Measurements from ENCODE around the gene KANSL1.
"Not testable (repeated sequence)": the region's sequence is repeated elsewhere in the genome, so short reads cannot be mapped to it uniquely, and the experiment has no call there.

The KANSL1 gene

DNA sequence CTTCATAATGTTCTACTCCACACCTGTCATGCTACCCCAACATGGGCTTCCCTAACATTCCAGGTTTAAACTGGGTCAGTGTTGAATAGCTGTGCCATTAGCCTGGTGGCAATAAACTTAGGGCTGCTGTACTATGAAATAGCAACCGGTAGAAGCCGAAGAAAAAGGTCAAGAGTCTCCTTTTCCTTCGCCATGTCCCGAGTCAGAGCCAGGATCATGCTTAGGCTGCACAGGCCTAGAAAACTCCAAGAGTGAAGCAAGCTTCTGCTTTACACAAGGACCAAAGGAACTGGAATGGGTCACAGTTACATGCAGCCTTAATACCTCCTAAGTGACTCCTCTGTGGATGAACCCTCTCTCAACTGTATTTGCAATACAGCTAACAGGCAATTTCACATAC, 105.4 kb downstream of the KANSL1 start:
- not testable (repeated sequence) for H3K9ac ChIP-seq (ENCODE audit: low read depth in 1 of 2, low read length in 2 of 2); H3K4me1 ChIP-seq (ENCODE audit: control insufficient read depth in 1 of 2, insufficient read depth in 2 of 2, low read length in 2 of 2); H3K27me3 ChIP-seq (ENCODE audit: control insufficient read depth in 1 of 2, insufficient read depth in 2 of 2, low read length in 2 of 2); H3K4me3 ChIP-seq (ENCODE audit: low read depth in 1 of 2, low read length in 2 of 2); H3K27ac ChIP-seq (ENCODE audit: low read depth, low read length); H3K9me3 ChIP-seq (ENCODE audit: control insufficient read depth in 1 of 2, low read length in 2 of 2)
- peaks cover 0 to 13% of the 10 kb centered on the region in 2 donors for H3K36me3 ChIP-seq (ENCODE audit: control insufficient read depth in 1 of 2, insufficient read depth in 2 of 2, low read length in 2 of 2)

DNA sequence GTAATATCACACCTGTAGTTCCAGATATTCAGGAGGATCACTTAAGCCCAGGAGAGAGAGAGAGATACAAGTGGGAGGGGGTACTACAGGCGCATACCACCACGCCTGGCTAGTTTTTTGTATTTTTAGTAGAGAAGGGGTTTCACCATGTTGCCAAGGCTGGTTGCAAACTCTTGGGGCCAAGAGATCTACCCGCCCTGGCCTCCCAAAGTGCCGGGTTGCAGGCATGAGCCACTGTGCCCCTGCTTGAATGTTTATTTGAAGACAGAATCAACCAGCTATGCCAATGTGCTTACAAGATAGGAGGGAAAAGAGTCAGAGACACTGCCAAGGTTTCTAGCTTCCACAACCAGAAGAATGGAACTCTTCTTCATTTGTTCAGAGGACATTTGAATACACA, 106.4 kb downstream of the KANSL1 start:
- H3K36me3 ChIP-seq (ENCODE audit: control insufficient read depth in 1 of 2, insufficient read depth in 2 of 2, low read length in 2 of 2): peaks cover 0 to 13% of the 10 kb centered on the region in 2 donors
- no peaks in the 10 kb centered on the region for H3K27me3 ChIP-seq (ENCODE audit: control insufficient read depth in 1 of 2, insufficient read depth in 2 of 2, low read length in 2 of 2)
- H3K27ac ChIP-seq (ENCODE audit: low read depth, low read length): no peak overlapping the region
- no peak overlapping the region for H3K9ac ChIP-seq (ENCODE audit: low read depth in 1 of 2, low read length in 2 of 2)
- H3K4me3 ChIP-seq (ENCODE audit: low read depth in 1 of 2, low read length in 2 of 2): no peak overlapping the region
- peaks cover 14 to 20% of the 10 kb centered on the region in 2 donors for H3K4me1 ChIP-seq (ENCODE audit: control insufficient read depth in 1 of 2, insufficient read depth in 2 of 2, low read length in 2 of 2)
- H3K9me3 ChIP-seq (ENCODE audit: control insufficient read depth in 1 of 2, low read length in 2 of 2): no peaks in the 10 kb centered on the region

DNA sequence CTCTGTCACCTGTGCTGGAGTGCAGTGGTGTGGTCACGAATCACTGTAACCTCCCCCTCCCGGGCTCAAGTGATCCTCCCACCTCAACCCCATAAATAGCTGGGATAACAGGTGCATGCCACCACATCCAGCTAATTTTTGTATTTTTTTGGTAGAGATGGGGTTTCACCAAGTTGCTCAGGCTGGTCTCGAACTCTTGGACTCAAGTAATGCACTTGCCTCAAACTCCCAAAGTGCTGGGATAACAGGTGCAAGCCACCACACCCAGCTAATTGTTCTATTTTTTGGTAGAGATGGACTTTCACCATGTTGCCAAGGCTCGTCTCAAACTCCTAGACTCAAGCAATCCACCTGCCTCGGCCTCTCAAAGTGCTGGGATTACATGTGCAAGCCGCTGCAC, 107.7 kb downstream of the KANSL1 start:
- Histone ChIP-seq H3K27me3 (ENCODE audit: control insufficient read depth in 1 of 2, insufficient read depth in 2 of 2, low read length in 2 of 2) (no peaks in the 10 kb centered on the region), H3K4me1 (ENCODE audit: control insufficient read depth in 1 of 2, insufficient read depth in 2 of 2, low read length in 2 of 2) (peaks cover 16 to 25% of the 10 kb centered on the region in 2 donors), H3K36me3 (ENCODE audit: control insufficient read depth in 1 of 2, insufficient read depth in 2 of 2, low read length in 2 of 2) (peaks cover 0 to 13% of the 10 kb centered on the region in 2 donors), H3K9ac (ENCODE audit: low read depth in 1 of 2, low read length in 2 of 2) (no peak overlapping the region), H3K27ac (ENCODE audit: low read depth, low read length) (no peak overlapping the region), H3K9me3 (ENCODE audit: control insufficient read depth in 1 of 2, low read length in 2 of 2) (no peaks in the 10 kb centered on the region), H3K4me3 (ENCODE audit: low read depth in 1 of 2, low read length in 2 of 2) (no peak overlapping the region)

DNA sequence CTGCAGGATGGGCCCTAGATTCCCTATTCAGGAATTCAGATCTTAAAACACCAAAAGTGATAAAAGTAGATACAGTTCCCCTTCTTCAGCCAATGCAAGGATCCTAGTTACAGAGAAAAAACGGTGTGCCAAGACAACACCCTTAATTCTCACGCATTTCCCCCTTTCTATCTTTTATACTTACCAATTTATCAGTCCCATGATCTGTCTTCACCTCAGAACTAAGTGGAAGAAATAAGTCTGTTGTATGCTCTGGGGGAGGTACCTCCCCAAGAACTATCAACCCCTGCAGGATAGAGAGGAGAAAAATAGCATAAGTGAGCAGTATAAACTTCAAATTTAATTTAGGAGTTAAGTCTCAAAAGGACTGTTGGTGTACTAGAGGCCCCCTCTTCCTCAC, 111.0 kb downstream of the KANSL1 start:
- Histone ChIP-seq H3K9me3 (ENCODE audit: control insufficient read depth in 1 of 2, low read length in 2 of 2) (no peaks in the 10 kb centered on the region), H3K36me3 (ENCODE audit: control insufficient read depth in 1 of 2, insufficient read depth in 2 of 2, low read length in 2 of 2) (peaks cover 11 to 20% of the 10 kb centered on the region in 2 donors), H3K27ac (ENCODE audit: low read depth, low read length) (no peak overlapping the region), H3K4me3 (ENCODE audit: low read depth in 1 of 2, low read length in 2 of 2) (no peak overlapping the region), H3K9ac (ENCODE audit: low read depth in 1 of 2, low read length in 2 of 2) (no peak overlapping the region), H3K4me1 (ENCODE audit: control insufficient read depth in 1 of 2, insufficient read depth in 2 of 2, low read length in 2 of 2) (peaks cover 16 to 25% of the 10 kb centered on the region in 2 donors), H3K27me3 (ENCODE audit: control insufficient read depth in 1 of 2, insufficient read depth in 2 of 2, low read length in 2 of 2) (no peaks in the 10 kb centered on the region)

DNA sequence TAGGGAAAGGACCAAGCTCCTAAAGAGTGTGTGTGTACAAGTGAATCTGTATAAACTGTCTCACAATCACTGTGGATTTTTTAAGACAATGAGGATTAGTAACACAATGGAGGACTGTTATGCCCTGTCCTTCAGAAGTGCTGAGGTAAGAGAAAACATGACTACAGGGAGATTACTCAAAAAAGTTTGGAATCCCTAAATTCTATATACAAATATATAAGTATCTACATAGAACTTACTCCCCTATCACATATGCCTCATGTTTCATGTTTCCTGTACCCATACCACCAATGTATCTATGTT, 112.3 kb downstream of the KANSL1 start:
- Histone ChIP-seq H3K9me3 (ENCODE audit: control insufficient read depth in 1 of 2, low read length in 2 of 2) (no peaks in the 10 kb centered on the region), H3K4me3 (ENCODE audit: low read depth in 1 of 2, low read length in 2 of 2) (no peak overlapping the region), H3K36me3 (ENCODE audit: control insufficient read depth in 1 of 2, insufficient read depth in 2 of 2, low read length in 2 of 2) (peaks cover 11 to 20% of the 10 kb centered on the region in 2 donors), H3K4me1 (ENCODE audit: control insufficient read depth in 1 of 2, insufficient read depth in 2 of 2, low read length in 2 of 2) (peaks cover 16 to 25% of the 10 kb centered on the region in 2 donors), H3K27ac (ENCODE audit: low read depth, low read length) (no peak overlapping the region), H3K27me3 (ENCODE audit: control insufficient read depth in 1 of 2, insufficient read depth in 2 of 2, low read length in 2 of 2) (no peaks in the 10 kb centered on the region), H3K9ac (ENCODE audit: low read depth in 1 of 2, low read length in 2 of 2) (no peak overlapping the region)

DNA sequence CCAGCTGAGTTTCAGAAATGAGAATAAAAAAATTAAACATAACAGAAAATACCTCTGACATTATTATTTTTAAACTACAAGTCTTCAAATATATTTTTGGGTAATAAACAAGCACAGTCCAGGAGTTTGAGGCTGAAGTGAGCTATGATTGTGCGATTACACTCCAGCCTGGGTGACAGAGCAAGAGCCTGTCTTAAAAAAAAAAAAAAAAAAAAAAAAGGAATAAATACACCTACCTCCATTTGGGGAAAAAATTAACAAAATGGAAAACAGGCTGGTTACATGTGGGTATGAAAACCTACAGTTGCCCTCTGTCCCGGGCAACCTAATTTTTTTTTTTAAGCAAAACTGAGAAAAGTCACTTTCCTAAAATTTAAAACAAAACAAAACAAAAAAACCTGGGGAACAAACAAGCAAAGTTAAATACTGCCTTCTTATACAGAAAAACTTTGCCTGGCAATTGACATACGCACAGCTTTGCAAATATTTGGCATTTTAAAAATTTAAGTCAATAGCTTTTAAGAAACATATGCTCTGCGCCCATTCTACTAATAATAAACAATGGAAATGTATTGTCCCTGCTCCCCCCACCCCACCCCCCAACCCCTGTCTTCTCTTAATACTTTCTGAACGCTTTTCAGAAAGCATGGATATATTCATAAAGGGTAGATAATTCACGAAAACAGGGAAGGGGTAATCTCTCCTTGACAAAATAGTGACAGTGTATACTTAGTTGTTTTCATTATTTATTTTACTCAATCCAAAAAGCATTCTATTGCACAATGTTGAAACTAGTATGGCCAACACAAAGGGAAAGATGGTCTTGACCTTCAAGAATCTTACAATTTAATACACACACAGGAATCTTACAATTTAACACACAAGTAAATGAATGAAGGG, 112.9 kb downstream of the KANSL1 start:
- Histone ChIP-seq H3K27ac (ENCODE audit: low read depth, low read length) (no peak overlapping the region), H3K9me3 (ENCODE audit: control insufficient read depth in 1 of 2, low read length in 2 of 2) (no peaks in the 10 kb centered on the region), H3K9ac (ENCODE audit: low read depth in 1 of 2, low read length in 2 of 2) (no peak overlapping the region), H3K4me3 (ENCODE audit: low read depth in 1 of 2, low read length in 2 of 2) (no peak overlapping the region), H3K4me1 (ENCODE audit: control insufficient read depth in 1 of 2, insufficient read depth in 2 of 2, low read length in 2 of 2) (peaks cover 16 to 25% of the 10 kb centered on the region in 2 donors), H3K36me3 (ENCODE audit: control insufficient read depth in 1 of 2, insufficient read depth in 2 of 2, low read length in 2 of 2) (peaks cover 11 to 20% of the 10 kb centered on the region in 2 donors), H3K27me3 (ENCODE audit: control insufficient read depth in 1 of 2, insufficient read depth in 2 of 2, low read length in 2 of 2) (no peaks in the 10 kb centered on the region)

DNA sequence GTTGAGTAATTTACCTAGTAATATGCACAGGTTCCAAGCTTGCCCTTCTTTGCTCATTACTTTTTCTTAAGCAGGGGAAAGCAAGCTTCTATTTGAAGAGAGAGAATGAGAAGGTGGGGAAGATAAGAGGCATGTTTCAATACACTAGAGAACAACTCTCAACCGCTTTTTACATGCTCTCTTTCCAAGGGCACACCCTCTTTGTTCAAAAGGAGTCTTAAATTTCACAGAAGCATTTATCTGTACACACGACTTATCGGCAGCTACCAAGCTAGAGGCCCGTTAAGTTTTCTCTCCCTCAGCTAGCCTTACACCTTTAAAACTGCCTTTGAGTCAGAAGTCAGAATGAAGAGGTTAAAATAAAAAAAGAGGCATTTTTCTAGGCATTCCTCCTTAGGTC, 114.6 kb downstream of the KANSL1 start:
- H3K9me3 ChIP-seq (ENCODE audit: control insufficient read depth in 1 of 2, low read length in 2 of 2): no peaks in the 10 kb centered on the region
- no peak overlapping the region for H3K27ac ChIP-seq (ENCODE audit: low read depth, low read length)
- H3K36me3 ChIP-seq (ENCODE audit: control insufficient read depth in 1 of 2, insufficient read depth in 2 of 2, low read length in 2 of 2): peaks cover 11 to 20% of the 10 kb centered on the region in 2 donors
- no peak overlapping the region for H3K4me3 ChIP-seq (ENCODE audit: low read depth in 1 of 2, low read length in 2 of 2)
- no peak overlapping the region for H3K9ac ChIP-seq (ENCODE audit: low read depth in 1 of 2, low read length in 2 of 2)
- no peaks in the 10 kb centered on the region for H3K27me3 ChIP-seq (ENCODE audit: control insufficient read depth in 1 of 2, insufficient read depth in 2 of 2, low read length in 2 of 2)
- peaks cover 16 to 24% of the 10 kb centered on the region in 2 donors for H3K4me1 ChIP-seq (ENCODE audit: control insufficient read depth in 1 of 2, insufficient read depth in 2 of 2, low read length in 2 of 2)

DNA sequence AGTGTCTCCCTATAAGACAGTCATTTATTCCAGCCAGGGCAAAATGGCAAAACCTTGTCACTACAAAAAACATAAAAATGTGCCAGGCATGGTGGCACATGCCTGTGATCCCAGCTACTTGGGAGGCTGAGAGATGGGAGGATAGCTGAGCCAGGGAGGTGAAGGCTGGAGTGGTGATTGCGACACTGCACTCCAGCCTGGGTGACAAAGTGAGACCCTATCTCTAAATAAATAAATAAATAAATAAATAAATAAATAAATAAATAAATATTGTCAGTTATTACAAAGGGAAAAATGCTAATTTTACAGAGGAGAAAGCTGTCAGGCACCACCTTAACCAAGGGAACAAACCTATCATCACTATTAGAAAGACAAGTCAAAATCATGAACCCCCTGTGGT, 118.7 kb downstream of the KANSL1 start:
- no peaks in the 10 kb centered on the region for H3K27me3 ChIP-seq (ENCODE audit: control insufficient read depth in 1 of 2, insufficient read depth in 2 of 2, low read length in 2 of 2)
- H3K4me3 ChIP-seq (ENCODE audit: low read depth in 1 of 2, low read length in 2 of 2): no peak overlapping the region
- no peaks in the 10 kb centered on the region for H3K9me3 ChIP-seq (ENCODE audit: control insufficient read depth in 1 of 2, low read length in 2 of 2)
- H3K4me1 ChIP-seq (ENCODE audit: control insufficient read depth in 1 of 2, insufficient read depth in 2 of 2, low read length in 2 of 2): no peaks in the 10 kb centered on the region
- H3K27ac ChIP-seq (ENCODE audit: low read depth, low read length): no peak overlapping the region
- H3K36me3 ChIP-seq (ENCODE audit: control insufficient read depth in 1 of 2, insufficient read depth in 2 of 2, low read length in 2 of 2): peaks cover 9 to 13% of the 10 kb centered on the region in 2 donors
- H3K9ac ChIP-seq (ENCODE audit: low read depth in 1 of 2, low read length in 2 of 2): no peak overlapping the region

DNA sequence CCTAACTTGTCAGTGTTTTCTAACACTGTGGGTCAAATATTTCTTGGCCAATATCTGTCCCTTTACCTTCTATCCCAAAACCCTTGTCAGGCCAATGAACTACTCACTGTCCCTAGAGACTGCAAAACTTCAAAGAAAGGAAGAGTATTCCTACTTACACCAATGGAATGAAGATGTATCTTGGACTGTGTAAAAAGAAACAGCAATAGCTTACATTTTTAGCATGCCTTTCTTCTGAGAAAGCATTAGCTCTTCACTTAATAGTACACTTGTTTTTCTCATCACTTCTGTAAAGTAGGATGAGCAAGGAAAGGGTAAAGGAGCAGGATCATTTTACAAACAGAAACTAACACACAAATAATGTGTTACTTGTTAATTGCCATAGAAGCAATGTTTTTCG, 120.2 kb downstream of the KANSL1 start:
- Histone ChIP-seq H3K9me3 (ENCODE audit: control insufficient read depth in 1 of 2, low read length in 2 of 2) (no peaks in the 10 kb centered on the region), H3K27me3 (ENCODE audit: control insufficient read depth in 1 of 2, insufficient read depth in 2 of 2, low read length in 2 of 2) (no peaks in the 10 kb centered on the region), H3K27ac (ENCODE audit: low read depth, low read length) (no peak overlapping the region), H3K36me3 (ENCODE audit: control insufficient read depth in 1 of 2, insufficient read depth in 2 of 2, low read length in 2 of 2) (peaks cover 0 to 4% of the 10 kb centered on the region in 2 donors), H3K4me3 (ENCODE audit: low read depth in 1 of 2, low read length in 2 of 2) (no peak overlapping the region), H3K9ac (ENCODE audit: low read depth in 1 of 2, low read length in 2 of 2) (no peak overlapping the region), H3K4me1 (ENCODE audit: control insufficient read depth in 1 of 2, insufficient read depth in 2 of 2, low read length in 2 of 2) (no peaks in the 10 kb centered on the region)

DNA sequence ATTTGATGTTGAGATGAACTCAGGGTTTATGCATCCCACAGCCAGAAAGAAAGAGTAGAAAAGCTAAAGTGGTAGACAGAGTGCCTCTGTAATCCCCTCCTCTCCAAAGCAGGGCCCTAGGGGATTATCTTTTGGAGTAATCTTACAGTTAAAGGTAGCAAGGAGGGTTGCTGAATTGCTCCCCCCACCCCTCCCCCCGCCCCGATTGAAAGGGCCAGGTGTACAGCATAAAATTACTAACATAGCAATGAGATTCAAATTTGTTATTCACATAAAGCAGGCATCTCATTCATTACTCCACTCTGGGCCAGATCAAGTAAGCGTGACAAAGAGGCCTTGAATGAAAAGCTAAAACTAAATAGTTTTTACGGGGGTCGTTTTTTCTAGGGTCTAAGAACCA, 121.4 kb downstream of the KANSL1 start:
- Histone ChIP-seq H3K27me3 (ENCODE audit: control insufficient read depth in 1 of 2, insufficient read depth in 2 of 2, low read length in 2 of 2) (no peaks in the 10 kb centered on the region), H3K4me3 (ENCODE audit: low read depth in 1 of 2, low read length in 2 of 2) (no peak overlapping the region), H3K36me3 (ENCODE audit: control insufficient read depth in 1 of 2, insufficient read depth in 2 of 2, low read length in 2 of 2) (peaks cover 6 to 12% of the 10 kb centered on the region in 2 donors), H3K9me3 (ENCODE audit: control insufficient read depth in 1 of 2, low read length in 2 of 2) (no peaks in the 10 kb centered on the region), H3K27ac (ENCODE audit: low read depth, low read length) (no peak overlapping the region), H3K4me1 (ENCODE audit: control insufficient read depth in 1 of 2, insufficient read depth in 2 of 2, low read length in 2 of 2) (no peaks in the 10 kb centered on the region), H3K9ac (ENCODE audit: low read depth in 1 of 2, low read length in 2 of 2) (no peak overlapping the region)

Measured in duodenal mucosa (tissue), 2 donors.